ENCODE measurements around the gene CFTR. TPM values are rescaled to one million over a fixed set of nuclear protein-coding genes. Genes with fewer than 3 reads are reported as not detected.

The CFTR gene
- total RNA-seq, 2 donors from 2014 or later: not detected

- H3K4me3 Mint-ChIP-seq: no peak overlapping the region
- no peaks in the 10 kb centered on the region for H3K27me3 Mint-ChIP-seq
- DNase-seq: no peak
- no peaks in the 10 kb centered on the region for H3K9me3 ChIP-seq (ENCODE audit: control insufficient read depth, low read length, poor library complexity, severe bottlenecking)
- no peak overlapping the region for H3K27ac Mint-ChIP-seq
- no peaks in the 10 kb centered on the region for H3K36me3 Mint-ChIP-seq (ENCODE audit: low read depth)
- no peaks in the 10 kb centered on the region for H3K4me1 Mint-ChIP-seq
- ATAC-seq: no peak
Observed at GRCh38 chr7:117674617-117675016, 194.8 kb downstream of the CFTR start.

DNA sequence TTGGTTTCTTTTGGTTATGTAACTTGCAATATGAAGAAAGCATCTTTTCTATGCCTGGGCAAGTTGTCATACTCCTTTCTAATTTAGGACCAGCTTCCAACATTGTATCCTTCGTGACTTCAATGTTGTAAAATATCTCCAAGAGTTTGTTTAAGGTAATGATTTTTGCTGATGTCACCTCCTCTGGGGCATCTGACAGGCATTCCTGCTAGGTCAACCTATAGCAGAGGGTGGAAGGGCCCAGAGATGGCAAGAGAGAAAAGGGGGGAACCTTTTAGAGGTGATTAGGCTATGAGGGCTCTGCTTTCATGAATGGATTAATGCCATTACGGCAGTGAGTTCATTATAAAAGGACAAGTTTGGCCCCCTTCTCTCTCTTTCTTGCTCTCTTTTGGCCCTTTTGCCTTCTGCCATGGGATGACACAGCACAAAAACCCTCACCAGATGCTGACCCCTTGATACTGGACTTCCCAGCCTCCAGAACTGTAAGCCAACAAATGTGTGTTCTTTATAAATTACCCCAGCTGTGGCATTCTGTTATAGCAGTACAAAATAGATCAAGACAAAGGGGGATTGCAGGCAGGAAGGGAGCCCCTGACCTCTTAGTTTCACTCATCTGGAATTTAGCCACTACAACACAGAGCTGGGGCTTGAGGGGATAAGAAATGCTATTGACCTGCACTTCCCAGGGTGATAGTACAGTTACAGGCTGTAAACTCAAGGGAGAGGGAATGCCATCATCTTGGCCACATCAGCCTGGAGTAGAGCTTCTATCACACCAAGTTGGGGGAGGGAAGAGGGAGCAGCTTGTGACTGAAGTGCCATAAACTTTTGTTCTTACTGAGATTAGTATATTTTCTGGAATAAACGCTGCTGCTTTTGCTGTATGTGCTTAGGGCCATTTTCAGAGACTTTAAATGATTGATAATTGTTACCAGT lies 195.9 kb downstream of the CFTR start:
- no peaks in the 10 kb centered on the region for H3K4me1 Mint-ChIP-seq
- H3K9me3 ChIP-seq (ENCODE audit: control insufficient read depth, low read length, poor library complexity, severe bottlenecking): no peaks in the 10 kb centered on the region
- no peak overlapping the region for H3K4me3 Mint-ChIP-seq
- ATAC-seq (no peak), DNase-seq (no peak)
- no peak overlapping the region for H3K27ac Mint-ChIP-seq
- no peaks in the 10 kb centered on the region for H3K36me3 Mint-ChIP-seq (ENCODE audit: low read depth)
- no peaks in the 10 kb centered on the region for H3K27me3 Mint-ChIP-seq

DNA sequence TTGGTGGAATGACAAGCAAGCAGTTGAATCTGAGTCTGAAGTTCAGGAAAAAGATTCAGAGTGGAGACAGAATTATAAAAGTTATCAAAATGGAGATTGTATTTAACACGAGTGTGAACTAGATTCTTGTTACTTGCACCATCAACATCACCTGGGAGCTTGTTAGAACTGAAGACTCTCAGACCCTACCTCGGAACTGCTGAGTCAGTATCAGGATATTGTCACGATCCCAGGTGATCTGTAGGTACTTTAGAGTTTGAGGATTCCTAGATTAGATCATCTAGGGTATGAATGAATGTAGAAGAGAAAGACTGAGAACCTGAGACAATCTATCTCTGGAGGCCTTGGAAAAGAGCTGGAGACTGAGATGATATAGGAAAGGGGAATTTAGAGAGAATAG lies 199.3 kb downstream of the CFTR start:
- Mint-ChIP-seq H3K4me1 (no peaks in the 10 kb centered on the region), H3K4me3 (no peak overlapping the region), H3K36me3 (ENCODE audit: low read depth) (no peaks in the 10 kb centered on the region), H3K27ac (no peak overlapping the region), H3K27me3 (no peaks in the 10 kb centered on the region)
- no peak for ATAC-seq
- H3K9me3 ChIP-seq (ENCODE audit: control insufficient read depth, low read length, poor library complexity, severe bottlenecking): no peaks in the 10 kb centered on the region
- no peak for DNase-seq

DNA sequence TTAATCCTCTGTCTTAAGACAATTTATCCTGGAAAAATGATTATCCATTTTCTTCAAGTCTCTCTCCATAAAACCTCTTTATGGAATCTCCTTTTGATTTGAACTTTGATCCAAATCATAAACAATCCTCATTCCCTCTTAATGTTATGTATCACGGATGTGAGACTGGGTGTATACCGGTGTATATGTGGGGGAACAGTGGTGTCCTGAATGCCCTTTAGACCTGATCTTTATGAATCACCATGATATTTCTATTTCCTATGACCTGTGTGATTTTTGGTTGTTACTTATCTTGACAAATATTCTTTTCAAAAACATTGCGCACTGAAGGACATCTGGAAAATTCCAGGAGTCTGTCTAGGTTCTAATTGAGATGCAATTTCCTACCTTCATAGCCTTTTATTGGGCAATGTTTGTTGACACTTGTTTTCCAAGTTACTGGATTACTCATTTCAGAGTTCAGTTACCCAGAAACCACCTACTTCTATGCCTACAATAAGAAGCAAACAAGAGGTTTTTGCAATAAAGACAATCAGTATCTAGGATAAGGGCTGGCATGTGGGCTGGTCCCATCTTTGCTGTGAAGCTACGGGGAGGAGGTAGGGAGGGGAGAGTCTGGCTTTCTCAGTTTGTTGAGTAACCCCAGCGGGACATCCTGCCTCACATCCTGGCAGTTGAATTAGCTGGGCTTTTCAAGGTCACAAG lies 203.0 kb downstream of the CFTR start:
- Mint-ChIP-seq H3K36me3 (ENCODE audit: low read depth) (no peaks in the 10 kb centered on the region), H3K4me1 (no peaks in the 10 kb centered on the region), H3K27ac (no peak overlapping the region), H3K27me3 (no peaks in the 10 kb centered on the region), H3K4me3 (no peak overlapping the region)
- DNase-seq: no peak
- ATAC-seq: no peak
- H3K9me3 ChIP-seq (ENCODE audit: control insufficient read depth, low read length, poor library complexity, severe bottlenecking): no peaks in the 10 kb centered on the region

DNA sequence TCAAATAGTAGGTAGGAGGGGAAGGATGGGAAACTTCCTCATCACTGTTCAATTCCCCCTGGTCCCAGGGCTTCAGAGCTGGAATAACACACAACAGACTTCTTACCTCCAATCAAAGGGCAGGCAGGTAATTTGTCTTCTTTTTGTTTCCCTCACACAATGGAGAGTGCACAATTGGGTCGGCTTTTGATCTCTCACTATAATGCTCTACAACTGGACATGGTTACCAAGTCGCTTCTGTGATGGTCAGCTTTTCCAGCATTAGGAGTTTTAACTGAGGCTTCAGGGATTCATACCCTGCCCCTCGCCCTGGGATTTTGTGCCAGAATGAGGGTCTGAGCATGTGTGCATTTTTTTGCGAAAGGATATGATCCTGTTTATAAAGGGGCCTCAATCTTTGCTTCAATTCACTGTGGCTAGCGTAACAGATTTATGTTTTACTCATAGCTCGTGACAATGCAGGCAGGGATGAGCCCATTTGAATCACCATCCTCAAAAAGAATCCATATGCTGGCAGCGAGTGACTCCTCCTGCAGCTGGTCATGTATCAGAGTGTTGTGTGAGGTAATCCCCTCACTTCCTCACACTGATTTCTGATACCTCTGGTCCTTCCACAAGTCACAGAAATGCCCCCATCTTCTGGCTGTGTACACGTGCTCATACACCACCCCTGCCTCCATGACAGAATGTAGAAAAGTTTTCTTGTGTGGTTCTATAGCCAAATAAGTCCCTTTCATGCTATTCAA lies 203.8 kb downstream of the CFTR start:
- ATAC-seq: no peak
- Mint-ChIP-seq H3K36me3 (ENCODE audit: low read depth) (no peaks in the 10 kb centered on the region), H3K27ac (no peak overlapping the region), H3K27me3 (no peaks in the 10 kb centered on the region), H3K4me3 (no peak overlapping the region), H3K4me1 (no peaks in the 10 kb centered on the region)
- H3K9me3 ChIP-seq (ENCODE audit: control insufficient read depth, low read length, poor library complexity, severe bottlenecking): no peaks in the 10 kb centered on the region
- no peak for DNase-seq

DNA sequence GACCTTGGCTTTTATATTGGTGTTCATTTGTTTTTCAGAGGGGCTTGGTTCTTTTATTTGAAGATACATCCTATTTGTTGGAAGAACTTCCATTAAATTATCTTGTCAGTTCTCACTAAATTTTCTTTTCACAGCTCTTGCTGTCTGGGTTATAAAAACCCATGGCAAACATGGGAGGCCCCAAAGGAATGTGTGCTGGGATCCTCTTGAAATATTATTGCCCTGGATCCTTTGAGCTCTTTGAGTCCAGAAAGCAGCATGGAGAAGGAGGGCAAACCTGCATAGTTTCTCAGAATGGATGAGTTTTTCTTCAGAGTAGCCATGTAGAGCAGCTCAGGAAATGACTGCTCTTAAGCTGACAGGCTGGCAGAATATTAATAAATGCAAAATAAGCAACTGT lies 206.0 kb downstream of the CFTR start:
- Mint-ChIP-seq H3K4me3 (no peak overlapping the region), H3K27me3 (no peaks in the 10 kb centered on the region), H3K27ac (no peak overlapping the region), H3K36me3 (ENCODE audit: low read depth) (no peaks in the 10 kb centered on the region), H3K4me1 (no peaks in the 10 kb centered on the region)
- ATAC-seq (no peak), DNase-seq (no peak)
- no peaks in the 10 kb centered on the region for H3K9me3 ChIP-seq (ENCODE audit: control insufficient read depth, low read length, poor library complexity, severe bottlenecking)

GRCh38 chr7:117686311-117686935 lies 206.6 kb downstream of the CFTR start:
- DNase-seq: no peak
- Mint-ChIP-seq H3K27me3 (no peaks in the 10 kb centered on the region), H3K4me1 (no peaks in the 10 kb centered on the region), H3K27ac (no peak overlapping the region), H3K36me3 (ENCODE audit: low read depth) (no peaks in the 10 kb centered on the region), H3K4me3 (no peak overlapping the region)
- no peak for ATAC-seq
- no peaks in the 10 kb centered on the region for H3K9me3 ChIP-seq (ENCODE audit: control insufficient read depth, low read length, poor library complexity, severe bottlenecking)

DNA sequence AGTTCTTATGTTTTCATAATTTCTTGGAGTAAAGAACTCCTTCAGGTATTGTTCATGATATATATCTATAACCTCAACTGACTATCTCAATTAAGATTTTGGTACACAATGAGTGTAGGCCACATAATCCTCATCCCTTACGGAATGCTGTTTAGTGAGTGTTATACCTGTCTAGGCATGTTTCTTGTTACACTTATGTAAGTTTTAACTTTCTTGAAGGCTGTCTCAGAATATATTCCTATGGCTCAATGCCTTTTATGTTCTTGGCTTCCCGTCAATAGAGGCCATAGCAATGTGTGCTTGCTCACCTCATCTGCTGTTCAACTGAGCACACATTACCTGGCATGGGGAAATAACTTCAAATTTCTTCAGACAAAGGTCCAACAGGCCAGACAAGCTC lies 208.3 kb downstream of the CFTR start:
- ATAC-seq: no peak
- DNase-seq: no peak
- H3K27ac Mint-ChIP-seq: no peak overlapping the region
- no peaks in the 10 kb centered on the region for H3K27me3 Mint-ChIP-seq
- no peak overlapping the region for H3K4me3 Mint-ChIP-seq
- H3K36me3 Mint-ChIP-seq (ENCODE audit: low read depth): no peaks in the 10 kb centered on the region
- H3K9me3 ChIP-seq (ENCODE audit: control insufficient read depth, low read length, poor library complexity, severe bottlenecking): no peaks in the 10 kb centered on the region
- no peaks in the 10 kb centered on the region for H3K4me1 Mint-ChIP-seq

DNA sequence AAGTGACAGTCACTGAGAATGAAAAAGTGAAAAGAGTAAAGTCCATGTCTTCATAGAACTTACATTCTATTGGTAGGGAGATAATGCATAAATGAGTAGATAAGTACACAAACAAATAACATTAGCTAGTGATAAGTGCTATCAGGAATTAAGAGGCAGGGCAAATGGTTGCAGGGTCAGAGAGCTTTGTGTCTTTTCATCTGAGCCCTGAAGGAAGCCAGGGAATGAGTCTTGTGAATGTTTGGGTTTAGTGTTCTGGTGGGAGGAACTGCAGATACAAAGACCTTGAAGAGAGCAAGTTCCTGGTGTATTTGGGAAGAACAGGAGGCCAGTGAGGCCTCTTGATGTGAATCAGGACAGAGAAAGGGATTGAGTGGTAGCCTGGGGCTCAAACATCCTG lies 209.6 kb downstream of the CFTR start:
- ATAC-seq (no peak), DNase-seq (no peak)
- Mint-ChIP-seq H3K27me3 (no peaks in the 10 kb centered on the region), H3K4me1 (no peaks in the 10 kb centered on the region), H3K27ac (no peak overlapping the region), H3K4me3 (no peak overlapping the region), H3K36me3 (ENCODE audit: low read depth) (no peaks in the 10 kb centered on the region)
- no peaks in the 10 kb centered on the region for H3K9me3 ChIP-seq (ENCODE audit: control insufficient read depth, low read length, poor library complexity, severe bottlenecking)

DNA sequence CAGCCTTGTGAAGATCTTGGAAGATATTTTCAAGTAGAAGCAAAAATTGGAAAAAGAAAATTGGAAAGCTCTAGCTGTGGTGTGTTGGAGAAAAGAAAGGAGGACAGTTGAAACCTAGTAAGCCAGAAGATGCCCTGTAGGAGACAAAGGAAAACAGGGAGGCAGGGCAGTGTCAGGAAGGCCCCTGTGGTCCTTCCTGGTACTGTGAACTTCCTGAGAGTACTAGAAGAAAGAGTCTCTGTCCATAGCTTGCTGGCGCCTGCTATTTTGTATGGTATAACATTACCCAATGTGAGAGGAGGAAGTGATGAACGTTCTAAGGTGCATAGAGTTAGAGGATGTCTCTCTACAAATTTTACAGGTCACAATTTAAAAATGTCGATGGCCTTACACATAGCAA lies 210.3 kb downstream of the CFTR start:
- Mint-ChIP-seq H3K4me3 (no peak overlapping the region), H3K36me3 (ENCODE audit: low read depth) (no peaks in the 10 kb centered on the region), H3K27me3 (no peaks in the 10 kb centered on the region), H3K4me1 (no peaks in the 10 kb centered on the region), H3K27ac (no peak overlapping the region)
- H3K9me3 ChIP-seq (ENCODE audit: control insufficient read depth, low read length, poor library complexity, severe bottlenecking): no peaks in the 10 kb centered on the region
- ATAC-seq (no peak), DNase-seq (no peak)

DNA sequence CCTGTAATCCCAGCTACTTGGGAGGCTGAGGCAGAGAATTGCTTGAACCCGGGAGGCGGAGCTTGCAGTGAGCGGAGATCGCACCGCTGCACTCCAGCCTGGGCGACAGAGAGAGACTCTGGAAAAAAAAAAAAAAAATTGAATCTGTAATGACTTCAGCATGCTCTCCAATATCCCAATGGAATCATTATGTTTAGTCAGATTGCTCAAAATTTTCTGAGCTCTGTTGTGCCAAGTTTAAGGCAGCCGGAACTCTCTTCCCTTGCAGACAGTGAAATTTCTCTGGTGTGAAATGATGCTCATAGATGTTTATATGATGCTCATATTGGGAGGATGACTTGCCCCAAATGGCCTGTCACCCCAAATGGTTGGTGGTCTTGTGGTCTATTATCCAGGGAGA lies 212.5 kb downstream of the CFTR start:
- Mint-ChIP-seq H3K4me3 (no peak overlapping the region), H3K4me1 (no peaks in the 10 kb centered on the region), H3K27me3 (no peaks in the 10 kb centered on the region), H3K36me3 (ENCODE audit: low read depth) (no peaks in the 10 kb centered on the region), H3K27ac (no peak overlapping the region)
- DNase-seq: no peak
- H3K9me3 ChIP-seq (ENCODE audit: control insufficient read depth, low read length, poor library complexity, severe bottlenecking): no peaks in the 10 kb centered on the region
- ATAC-seq: no peak

- Mint-ChIP-seq H3K27ac (no peak overlapping the region), H3K36me3 (ENCODE audit: low read depth) (no peaks in the 10 kb centered on the region), H3K4me3 (no peak overlapping the region), H3K27me3 (no peaks in the 10 kb centered on the region), H3K4me1 (no peaks in the 10 kb centered on the region)
- no peaks in the 10 kb centered on the region for H3K9me3 ChIP-seq (ENCODE audit: control insufficient read depth, low read length, poor library complexity, severe bottlenecking)
- ATAC-seq (no peak), DNase-seq (no peak)
Observed at GRCh38 chr7:117698018-117698417, 218.2 kb downstream of the CFTR start.

DNA sequence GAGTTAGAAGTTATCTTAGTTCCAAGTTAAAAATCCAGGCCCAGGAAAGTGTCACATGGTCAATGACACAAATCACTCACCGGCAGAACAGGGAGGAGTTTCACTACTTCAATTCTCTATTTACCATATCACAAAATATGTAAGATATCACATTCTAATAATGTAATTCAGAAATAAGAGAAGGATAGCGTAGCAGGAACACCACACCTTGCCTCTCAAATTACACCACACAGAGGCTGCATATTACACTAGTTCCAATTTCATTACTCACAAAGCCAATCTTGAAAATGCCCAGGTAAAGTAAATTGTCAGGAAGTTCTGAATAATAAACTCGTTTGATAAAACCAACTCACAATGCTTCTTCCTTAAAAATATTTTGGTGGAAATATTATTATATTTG lies 224.2 kb downstream of the CFTR start:
- ATAC-seq (no peak), DNase-seq (no peak)
- H3K4me3 Mint-ChIP-seq: no peak overlapping the region
- H3K36me3 Mint-ChIP-seq (ENCODE audit: low read depth): no peaks in the 10 kb centered on the region
- H3K9me3 ChIP-seq (ENCODE audit: control insufficient read depth, low read length, poor library complexity, severe bottlenecking): no peaks in the 10 kb centered on the region
- H3K4me1 Mint-ChIP-seq: no peaks in the 10 kb centered on the region
- H3K27me3 Mint-ChIP-seq: peaks cover 5% of the 10 kb centered on the region
- H3K27ac Mint-ChIP-seq: no peak overlapping the region

Data from T-helper 17 cell (primary cell).